SK-N-SH (cell line): ENCODE results near the gene RNF215.
A peak's percentile ranks its signal among the peaks of the same experiment; 100 is the strongest.

Source experiments
- NRF1 ChIP-seq: IDR thresholded peaks from 2 replicates; pipeline ENCODE4 v1.6.1; 2012; ENCODE audit warnings: low read depth, mild to moderate bottlenecking, low read length
- POLR2AphosphoS5 ChIP-seq: IDR thresholded peaks from 2 replicates; pipeline ENCODE4 v1.6.1; 2012; ENCODE audit warnings: low read depth, low read length
- RCOR1 ChIP-seq: fragments of 150-350 bp; IDR thresholded peaks from 2 replicates; pipeline ENCODE4 v1.6.1; 2017; ENCODE audit warnings: antibody characterized with exemption, low read length
- RFX5 ChIP-seq: IDR thresholded peaks from 2 replicates; pipeline ENCODE4 v1.6.1; 2012; ENCODE audit warnings: mild to moderate bottlenecking, improper control_type of control experiment, low read length
- TF ChIP-seq, protein P1 (sequence below): IDR thresholded peaks from 2 replicates; pipeline ENCODE4 v1.4.0; 2012; ENCODE audit warnings: low read depth
- TF ChIP-seq, protein P2 (sequence below): fragments of 200-600 bp; sonication (generic); IDR thresholded peaks from 2 replicates; pipeline ENCODE4 v1.6.1; 2017; ENCODE audit warnings: antibody characterized with exemption, mild to moderate bottlenecking, moderate library complexity

GRCh38 chr22:30386960-30387827 lies at the start of gene RNF215:
- TF ChIP-seq, protein P1, sequence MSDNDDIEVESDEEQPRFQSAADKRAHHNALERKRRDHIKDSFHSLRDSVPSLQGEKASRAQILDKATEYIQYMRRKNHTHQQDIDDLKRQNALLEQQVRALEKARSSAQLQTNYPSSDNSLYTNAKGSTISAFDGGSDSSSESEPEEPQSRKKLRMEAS = no peak; the same call in 1 of the 2 replicates
- no peak for TF ChIP-seq NRF1
- no peak for TF ChIP-seq POLR2AphosphoS5
- TF ChIP-seq, protein P2, sequence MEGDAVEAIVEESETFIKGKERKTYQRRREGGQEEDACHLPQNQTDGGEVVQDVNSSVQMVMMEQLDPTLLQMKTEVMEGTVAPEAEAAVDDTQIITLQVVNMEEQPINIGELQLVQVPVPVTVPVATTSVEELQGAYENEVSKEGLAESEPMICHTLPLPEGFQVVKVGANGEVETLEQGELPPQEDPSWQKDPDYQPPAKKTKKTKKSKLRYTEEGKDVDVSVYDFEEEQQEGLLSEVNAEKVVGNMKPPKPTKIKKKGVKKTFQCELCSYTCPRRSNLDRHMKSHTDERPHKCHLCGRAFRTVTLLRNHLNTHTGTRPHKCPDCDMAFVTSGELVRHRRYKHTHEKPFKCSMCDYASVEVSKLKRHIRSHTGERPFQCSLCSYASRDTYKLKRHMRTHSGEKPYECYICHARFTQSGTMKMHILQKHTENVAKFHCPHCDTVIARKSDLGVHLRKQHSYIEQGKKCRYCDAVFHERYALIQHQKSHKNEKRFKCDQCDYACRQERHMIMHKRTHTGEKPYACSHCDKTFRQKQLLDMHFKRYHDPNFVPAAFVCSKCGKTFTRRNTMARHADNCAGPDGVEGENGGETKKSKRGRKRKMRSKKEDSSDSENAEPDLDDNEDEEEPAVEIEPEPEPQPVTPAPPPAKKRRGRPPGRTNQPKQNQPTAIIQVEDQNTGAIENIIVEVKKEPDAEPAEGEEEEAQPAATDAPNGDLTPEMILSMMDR = peak; percentile 85
- TF ChIP-seq RCOR1 = no peak
- no peak for TF ChIP-seq RFX5
